ENCODE measurements around the gene PKP2. TPM values are rescaled to one million over a fixed set of nuclear protein-coding genes. Genes with fewer than 3 reads are reported as not detected.

The PKP2 gene
- total and polyA plus RNA-seq, 2 of the 4 experiments (the other 2 are of a cell fraction), result 0.10 to 0.18 TPM

- intact Hi-C loops (cut with micrococcal nuclease), result no loop called here
- Histone ChIP-seq H4K20me1 (ENCODE audit: insufficient read depth, low read length) (no peaks in the 10 kb centered on the region), H3K4ac (ENCODE audit: low read depth, low read length) (no peak overlapping the region), H3K36me3 (ENCODE audit: control insufficient read depth, insufficient read depth, low read length) (no peaks in the 10 kb centered on the region), H3K4me1 (ENCODE audit: control insufficient read depth, insufficient read depth, low read length) (no peaks in the 10 kb centered on the region), H4K5ac (ENCODE audit: low read depth, low read length) (no peak overlapping the region), H2AK5ac (ENCODE audit: low read depth, low read length) (no peak overlapping the region), H3K4me2 (ENCODE audit: low read depth, low read length) (no peak overlapping the region), H2BK5ac (ENCODE audit: low read depth, low read length, poor library complexity, severe bottlenecking) (no peak overlapping the region), H3K56ac (ENCODE audit: extremely low read depth, insufficient read depth, low read length) (no peak overlapping the region), H2BK15ac (ENCODE audit: low read depth, low read length) (no peak overlapping the region), H3K4me3 (ENCODE audit: insufficient read depth, low read depth, low read length) (no peak overlapping the region), H3K18ac (ENCODE audit: low read depth, low read length) (no peak overlapping the region), H2BK20ac (ENCODE audit: low read depth, low read length) (no peak overlapping the region), H3K9me3 (ENCODE audit: control insufficient read depth, insufficient read depth, low read length) (no peaks in the 10 kb centered on the region), H3K27me3 (ENCODE audit: control insufficient read depth, insufficient read depth, low read length) (peaks cover 3% of the 10 kb centered on the region), H4K8ac (ENCODE audit: low read depth in 2 of 2, low read length in 2 of 2) (no peak overlapping the region), H3K27ac (ENCODE audit: insufficient read depth, low read length) (no peak overlapping the region), H3K9ac (ENCODE audit: low read depth, low read length) (no peak overlapping the region), H4K91ac (ENCODE audit: insufficient read depth, low read depth, low read length) (no peak overlapping the region), H3K23ac (ENCODE audit: low read depth, low read length) (no peak overlapping the region), H3K14ac (replicated peaks; ENCODE audit: low read depth, low read length) (no peak overlapping the region), H3K9me1 (ENCODE audit: insufficient read depth, low read length) (no peaks in the 10 kb centered on the region), H2AFZ (replicated peaks; ENCODE audit: low read length, poor library complexity) (no peak overlapping the region), H3K79me1 (ENCODE audit: low read depth in 1 of 2, low read length in 2 of 2) (no peaks in the 10 kb centered on the region), H2BK120ac (ENCODE audit: low read depth, low read length) (no peak overlapping the region), H2AK9ac (replicated peaks; ENCODE audit: low read depth, low read length, poor library complexity) (no peak overlapping the region)
- ATAC-seq (ENCODE audit: low read depth) (no peak), DNase-seq (no peak)
- POLR2A ChIA-PET (ENCODE audit: unreplicated experiment), result no interaction called here
- no peak for TF ChIP-seq MXI1 (IDR thresholded peaks at IDR 0.05; ENCODE audit: borderline replicate concordance, low read depth, low read length)
- CTCF ChIA-PET, result no interaction called here
- no TSS peak for BruUV-seq (replicated peaks)
- dilution Hi-C loops (cut with HindIII; ENCODE audit: low sequenced_read_pairs, unreplicated experiment), result no loop called here
- 50% methylated on average over 1 of the region's 4 CpGs; no CpG with 5 or more reads in 1 of the 2 experiments for WGBS, 2 experiments (ENCODE audit: extremely low coverage in 2 of 2, insufficient read length in 1 of 2)
- in situ Hi-C loops (cut with MboI; ENCODE audit: low sequenced_read_pairs), result no loop called here
Measured at GRCh38 chr12:32902287-32902997, 5.9 kb upstream of the PKP2 start.
